ENCODE results near the gene TMEM267. TPM values are rescaled to one million over a fixed set of nuclear protein-coding genes. Genes with fewer than 3 reads are reported as not detected.

Gene TMEM267
- total and polyA plus RNA-seq, 2 of the 8 experiments (the other 6 are each of a cell fraction or from before 2014, with no cell fraction given) = 4.8 to 6.2 TPM

DNA sequence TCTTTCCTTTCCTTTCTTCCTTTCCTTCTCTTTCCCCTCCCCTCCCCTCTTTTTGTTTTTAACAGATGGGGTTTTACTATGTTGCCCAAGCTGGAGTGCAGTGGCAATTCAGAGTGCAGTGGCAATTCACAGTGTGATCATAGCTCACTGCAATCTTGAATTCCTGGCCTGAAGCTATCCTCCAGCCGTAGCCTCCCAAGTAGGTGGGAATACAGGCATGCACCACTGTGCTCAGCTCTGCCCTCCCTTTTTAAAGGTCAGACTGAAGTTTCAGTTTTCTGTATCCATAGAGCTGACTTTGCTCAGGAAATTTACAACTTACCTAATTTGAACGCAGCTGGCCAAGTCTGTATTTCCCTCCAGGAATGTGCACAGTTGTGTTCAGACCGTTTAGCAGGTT, 72.2 kb downstream of the TMEM267 start:
- no peak overlapping the region for H3K4me2 ChIP-seq (ENCODE audit: insufficient read depth in 1 of 2, low read depth in 2 of 2, low read length in 2 of 2)
- H3K14ac ChIP-seq (ENCODE audit: insufficient read length) = no peak overlapping the region
- no peaks in the 10 kb centered on the region for H4K20me1 ChIP-seq (replicated peaks in 1 of 2; ENCODE audit: control insufficient read depth in 1 of 2, insufficient read depth in 2 of 2, low read length in 2 of 2)
- H3K9me3 ChIP-seq (ENCODE audit: insufficient read depth in 2 of 2, low read depth in 1 of 2, low read length in 1 of 2) = no peaks in the 10 kb centered on the region
- no peak overlapping the region for H4K91ac ChIP-seq (replicated peaks; ENCODE audit: insufficient read length, low read length)
- no peak overlapping the region for H3K9ac ChIP-seq (replicated peaks in 1 of 4; ENCODE audit: extremely low read depth in 1 of 4, low read depth in 3 of 4, low read length in 3 of 4)
- no peak overlapping the region for H2BK12ac ChIP-seq (ENCODE audit: low read depth, low read length)
- no peak overlapping the region for H2BK20ac ChIP-seq (ENCODE audit: low read length)
- no peak overlapping the region for H3K23ac ChIP-seq (ENCODE audit: insufficient read length)
- 95% methylated on average over 3 of the region's 3 CpGs; no CpG with 5 or more reads in 1 of the 2 experiments for WGBS, 2 experiments (ENCODE audit: extremely low coverage in 1 of 2, insufficient coverage in 1 of 2, insufficient read length in 1 of 2, insufficient replicate concordance in 2 of 2, low coverage in 1 of 2, low lambda C conversion rate in 2 of 2, missing lambda C conversion rate in 1 of 2)
- H3K56ac ChIP-seq (replicated peaks; ENCODE audit: insufficient read length, low read depth, low read length) = no peak overlapping the region
- H2AK5ac ChIP-seq (ENCODE audit: low read depth, low read length) = no peak overlapping the region
- H4K5ac ChIP-seq (ENCODE audit: insufficient read length, low read depth, low read length) = no peak overlapping the region
- no peak for TF ChIP-seq TBP (IDR thresholded peaks at IDR 0.05; ENCODE audit: low read depth, low read length)
- no peak for TF ChIP-seq SIRT6 (IDR thresholded peaks at IDR 0.05; ENCODE audit: low read length)
- no peak overlapping the region for H4K8ac ChIP-seq (ENCODE audit: extremely low read depth, insufficient read depth, low read length)
- H3K36me3 ChIP-seq (ENCODE audit: control insufficient read depth in 2 of 4, insufficient read depth in 4 of 4, low read length in 3 of 4) = no peaks in the 10 kb centered on the region
- DNase-seq (ENCODE audit: low read depth in 1 of 2, low spot score in 2 of 2) (no peak), FAIRE-seq (no peak)
- H3K4me1 ChIP-seq (replicated peaks in 1 of 4; ENCODE audit: control insufficient read depth in 3 of 4, insufficient read depth in 4 of 4, low read length in 3 of 4) = no peaks in the 10 kb centered on the region
- ChIA-PET CTCF (ENCODE audit: partially characterized antibody) (interaction anchor here (0.8 to 2.7 kb wide), 5 partner anchors 10 to 73 kb away, joined by 4 to 13 read pairs (median 6); partner anchors contain the start of gene TMEM267), POLR2A (ENCODE audit: partially characterized antibody) (no interaction called here)
- no peaks in the 10 kb centered on the region for H3K23me2 ChIP-seq (ENCODE audit: low read depth, low read length)
- H3K27me3 ChIP-seq (replicated peaks in 1 of 4; ENCODE audit: control insufficient read depth in 3 of 4, extremely low read depth in 1 of 4, insufficient read depth in 3 of 4, low read length in 3 of 4) = no peaks in the 10 kb centered on the region
- H3K79me2 ChIP-seq (ENCODE audit: control insufficient read depth in 1 of 2, insufficient read depth in 2 of 2, low read length in 2 of 2) = no peaks in the 10 kb centered on the region
- no peak overlapping the region for H2BK5ac ChIP-seq (ENCODE audit: low read depth, low read length)
- no peak overlapping the region for H2AFZ ChIP-seq (ENCODE audit: low read length)
- H3K18ac ChIP-seq (ENCODE audit: extremely low read depth, low read length) = no peak overlapping the region
- H3K27ac ChIP-seq (ENCODE audit: low read depth, low read length) = no peak overlapping the region
- H3K79me1 ChIP-seq (ENCODE audit: low read depth, low read length) = no peaks in the 10 kb centered on the region
- H3K4ac ChIP-seq (replicated peaks; ENCODE audit: insufficient read length, low read depth, low read length) = no peak overlapping the region
- H3K4me3 ChIP-seq (ENCODE audit: extremely low read depth in 1 of 4, insufficient read depth in 2 of 4, low read depth in 3 of 4, low read length in 4 of 4) = no peak overlapping the region
- H2BK120ac ChIP-seq (replicated peaks; ENCODE audit: low read depth, low read length) = no peak overlapping the region
- H2BK15ac ChIP-seq (ENCODE audit: low read length) = no peak overlapping the region

Measured in H1 (cell line).